H1 (cell line): ENCODE measurements around the gene TMEM255B. TPM values are rescaled to one million over a fixed set of nuclear protein-coding genes. Genes with fewer than 3 reads are reported as not detected.
A peak's percentile ranks its signal among the peaks of the same experiment; 100 is the strongest.

Source experiments
- CTCF ChIA-PET: fragments of 300-600 bp; sonication (Branson Sonifier 250); formaldehyde crosslinking; loops from one replicate; lab custom pipeline; 2021; ENCODE audit not compliant: partially characterized antibody; lab: Charles Lee
- POLR2A ChIA-PET: fragments of 300-600 bp; sonication (Branson Sonifier 250); formaldehyde crosslinking; loops from one replicate; lab custom pipeline; 2021; ENCODE audit warnings: inconsistent platforms; ENCODE audit not compliant: partially characterized antibody; lab: Charles Lee
- DNase-seq, 2 experiments: peaks; one replicate each; pipeline versions ENCODE4 v3.0.0 to v3.0.0-alpha.2; 2010 to 2022; ENCODE audit warnings: low spot score in 2 of 2, low read depth in 1 of 2, mixed read lengths in 1 of 2
- FAIRE-seq: peaks from 2 replicates; lab custom pipeline; 2011; peaks lifted over from hg19 to GRCh38; lab: Jason Lieb, UNC
- H2AFZ ChIP-seq: 2 replicates; pipeline ENCODE4 v1.8.1; 2012; ENCODE audit warnings: low read length, inconsistent platforms
- H2AK5ac ChIP-seq: 2 replicates; pipeline ENCODE4 v1.6.1; 2013; ENCODE audit warnings: low read depth, low read length
- H2BK120ac ChIP-seq: replicated peaks from 2 replicates; pipeline ENCODE3; 2013; ENCODE audit warnings: low read depth, low read length, inconsistent platforms
- H2BK12ac ChIP-seq: 2 replicates; pipeline ENCODE4 v1.6.1; 2013; ENCODE audit warnings: low read depth, low read length
- H2BK15ac ChIP-seq: 2 replicates; pipeline ENCODE4 v1.6.1; 2013; ENCODE audit warnings: low read length
- H2BK20ac ChIP-seq: 2 replicates; pipeline ENCODE4 v1.6.1; 2013; ENCODE audit warnings: low read length
- H2BK5ac ChIP-seq: 2 replicates; pipeline ENCODE4 v1.6.1; 2013; ENCODE audit warnings: low read depth, low read length
- H3K14ac ChIP-seq: 2 replicates; pipeline ENCODE4 v1.6.1; 2013; ENCODE audit warnings: inconsistent platforms; ENCODE audit not compliant: insufficient read length
- H3K18ac ChIP-seq: 2 replicates; pipeline ENCODE4 v1.6.1; 2013; ENCODE audit warnings: low read length; ENCODE audit errors: extremely low read depth
- H3K23ac ChIP-seq: 2 replicates; pipeline ENCODE4 v1.6.1; 2013; ENCODE audit warnings: inconsistent platforms; ENCODE audit not compliant: insufficient read length
- H3K23me2 ChIP-seq: 2 replicates; pipeline ENCODE4 v1.6.1; 2013; ENCODE audit warnings: low read depth, low read length
- H3K27ac ChIP-seq: 2 replicates; pipeline ENCODE4 v1.6.1; 2011; ENCODE audit warnings: low read depth, low read length, inconsistent platforms
- H3K27me3 ChIP-seq, 4 experiments: replicated peaks in 1 of 4; 1 replicate in 1 of 4; 2 replicates in 3 of 4; pipeline versions ENCODE4 v1.6.1 to v1.8.1; 2011 to 2013; ENCODE audit warnings: low read length in 3 of 4, mild to moderate bottlenecking in 3 of 4, inconsistent platforms in 2 of 4, mixed read lengths in 2 of 4, moderate library complexity in 1 of 4; ENCODE audit not compliant: control insufficient read depth in 3 of 4, insufficient read depth in 3 of 4; ENCODE audit errors: extremely low read depth in 1 of 4
- H3K36me3 ChIP-seq, 4 experiments: 2 replicates each; pipeline versions ENCODE4 v1.6.1 to v1.8.1; 2011 to 2013; ENCODE audit warnings: mild to moderate bottlenecking in 4 of 4, low read length in 3 of 4, moderate library complexity in 2 of 4, control low read depth in 1 of 4, inconsistent platforms in 1 of 4; ENCODE audit not compliant: insufficient read depth in 4 of 4, control insufficient read depth in 2 of 4
- H3K4ac ChIP-seq: replicated peaks from 2 replicates; pipeline ENCODE3; 2013; ENCODE audit warnings: low read length, low read depth, mixed read lengths, inconsistent platforms; ENCODE audit not compliant: insufficient read length
- H3K4me1 ChIP-seq, 4 experiments: replicated peaks in 1 of 4; 1 replicate in 1 of 4; 2 replicates in 3 of 4; pipeline versions ENCODE4 v1.6.1 to v1.8.1; 2011 to 2013; ENCODE audit warnings: low read length in 3 of 4, inconsistent platforms in 2 of 4, mixed read lengths in 1 of 4; ENCODE audit not compliant: insufficient read depth in 4 of 4, control insufficient read depth in 3 of 4
- H3K4me2 ChIP-seq, 2 experiments: 2 replicates each; pipeline versions ENCODE4 v1.6.1 to v1.8.1; 2011 to 2013; ENCODE audit warnings: low read depth in 2 of 2, low read length in 2 of 2, control low read depth in 1 of 2, inconsistent platforms in 1 of 2, mild to moderate bottlenecking in 1 of 2; ENCODE audit not compliant: insufficient read depth in 1 of 2
- H3K4me3 ChIP-seq, 4 experiments: fragments of 200-600, 300-600 bp in 1 of 4; sonication (generic), shearing (Covaris generic), sonication (Bioruptor Twin) in 1 of 4; 2 replicates each; pipeline versions ENCODE4 v1.5.1 to v1.8.1; 2011 to 2016; ENCODE audit warnings: low read length in 4 of 4, low read depth in 3 of 4, control low read depth in 2 of 4, inconsistent platforms in 2 of 4, mild to moderate bottlenecking in 2 of 4, mixed read lengths in 1 of 4, moderate library complexity in 1 of 4; ENCODE audit not compliant: insufficient read depth in 2 of 4; ENCODE audit errors: extremely low read depth in 1 of 4
- H3K56ac ChIP-seq: replicated peaks from 2 replicates; pipeline ENCODE3; 2013; ENCODE audit warnings: low read depth, mild to moderate bottlenecking, mixed read lengths, low read length, inconsistent platforms; ENCODE audit not compliant: insufficient read length
- H3K79me1 ChIP-seq: 2 replicates; pipeline ENCODE4 v1.6.1; 2013; ENCODE audit warnings: low read depth, low read length, control low read depth
- H3K79me2 ChIP-seq, 2 experiments: 2 replicates each; pipeline versions ENCODE4 v1.6.1 to v1.8.1; 2012 to 2013; ENCODE audit warnings: low read length in 2 of 2, mild to moderate bottlenecking in 2 of 2, inconsistent platforms in 1 of 2; ENCODE audit not compliant: insufficient read depth in 2 of 2, control insufficient read depth in 1 of 2
- H3K9ac ChIP-seq, 4 experiments: replicated peaks in 1 of 4; 1 replicate in 1 of 4; 2 replicates in 3 of 4; pipeline versions ENCODE4 v1.6.1 to v1.8.1; 2011 to 2013; ENCODE audit warnings: low read depth in 3 of 4, low read length in 3 of 4, control low read depth in 2 of 4, mild to moderate bottlenecking in 2 of 4, moderate library complexity in 2 of 4, inconsistent platforms in 1 of 4; ENCODE audit errors: extremely low read depth in 1 of 4
- H3K9me3 ChIP-seq, 2 experiments: 2 replicates each; pipeline versions ENCODE4 v1.6.1 to v1.8.1; 2012 to 2013; ENCODE audit warnings: mild to moderate bottlenecking in 2 of 2, moderate library complexity in 2 of 2, control low read depth in 1 of 2, inconsistent platforms in 1 of 2, low read depth in 1 of 2, low read length in 1 of 2, mixed read lengths in 1 of 2; ENCODE audit not compliant: insufficient read depth in 2 of 2
- H4K20me1 ChIP-seq, 2 experiments: replicated peaks in 1 of 2; 2 replicates each; pipeline versions ENCODE3 to v1.8.1; 2011 to 2013; ENCODE audit warnings: inconsistent platforms in 2 of 2, low read length in 2 of 2, mild to moderate bottlenecking in 1 of 2; ENCODE audit not compliant: insufficient read depth in 2 of 2, control insufficient read depth in 1 of 2
- H4K5ac ChIP-seq: 2 replicates; pipeline ENCODE4 v1.6.1; 2013; ENCODE audit warnings: low read length, low read depth, mixed read lengths, inconsistent platforms; ENCODE audit not compliant: insufficient read length
- H4K8ac ChIP-seq: 2 replicates; pipeline ENCODE4 v1.8.0; 2013; ENCODE audit warnings: mild to moderate bottlenecking, moderate library complexity, low read length, inconsistent platforms; ENCODE audit not compliant: insufficient read depth; ENCODE audit errors: extremely low read depth
- H4K91ac ChIP-seq: replicated peaks from 2 replicates; pipeline ENCODE3; 2013; ENCODE audit warnings: low read length, mixed read lengths, inconsistent platforms; ENCODE audit not compliant: insufficient read length
- CBX5 ChIP-seq: fragments of 300-800, 300-1000 bp; sonication (generic); IDR thresholded peaks from 2 replicates; pipeline ENCODE4 v1.7.1; 2016; ENCODE audit warnings: antibody characterized with exemption, low read length, low read depth
- CEBPB ChIP-seq: IDR thresholded peaks from 2 replicates; pipeline ENCODE4 v1.6.1; 2012; ENCODE audit warnings: low read depth, low read length
- CHD2 ChIP-seq: IDR thresholded peaks from 2 replicates; pipeline ENCODE4 v1.6.1; 2012; ENCODE audit warnings: low read length, improper control_type of control experiment
- EZH2 ChIP-seq: fragments of 200-600 bp; sonication (generic); IDR thresholded peaks from 2 replicates; pipeline ENCODE4 v1.7.1; 2012; ENCODE audit warnings: low read depth, mild to moderate bottlenecking, moderate library complexity, low read length, inconsistent platforms; ENCODE audit not compliant: severe bottlenecking
- PHF8 ChIP-seq: fragments of 200-600 bp; sonication (generic); conservative IDR thresholded peaks from 2 replicates; pipeline ENCODE4 v1.7.1; 2012; ENCODE audit warnings: low read depth, mild to moderate bottlenecking, inconsistent platforms, low read length, moderate library complexity
- RFX5 ChIP-seq: IDR thresholded peaks from 2 replicates; pipeline ENCODE4 v1.6.1; 2011; ENCODE audit warnings: low read depth, low read length, improper control_type of control experiment, borderline replicate concordance
- SAP30 ChIP-seq: fragments of 300-600 bp; sonication (generic); IDR thresholded peaks from 2 replicates; pipeline ENCODE4 v1.7.1; 2012; ENCODE audit warnings: low read length, moderate library complexity, mild to moderate bottlenecking, inconsistent platforms; ENCODE audit not compliant: insufficient read depth, insufficient replicate concordance
- TEAD4 ChIP-seq: IDR thresholded peaks from 2 replicates; pipeline ENCODE4 v1.6.1; 2012; ENCODE audit warnings: low read depth, low read length, inconsistent platforms, mixed read lengths
- WGBS, 2 experiments: shearing (Covaris generic) in 1 of 2; methylation state at CpG; one replicate each; pipeline versions ENCODE4 v1.1.6 to v1.1.7; 2013 to 2015; ENCODE audit warnings: low lambda C conversion rate in 2 of 2, mixed read lengths in 2 of 2, inconsistent platforms in 1 of 2, low coverage in 1 of 2, missing lambda C conversion rate in 1 of 2; ENCODE audit not compliant: insufficient replicate concordance in 2 of 2, insufficient coverage in 1 of 2, insufficient read length in 1 of 2; ENCODE audit errors: extremely low coverage in 1 of 2, missing lambda C conversion rate in 1 of 2; 5-methylcytosine and 5-hydroxymethylcytosine counted together
- polyA plus RNA-seq, 7 experiments: library from polyadenylated mRNA; depleted of rRNA in 3 of 7; stranded (reverse) in 5 of 7; unstranded in 2 of 7; fragments of >200 nt in 5 of 7; fragments of 200-250 nt in 2 of 7; gene quantifications; 1 replicate in 5 of 7; 2 replicates in 1 of 7; 4 replicates in 1 of 7; pipeline versions ENCODE4 v1.2.1 to v1.2.3, GENCODE V29; 2011 to 2013; ENCODE audit warnings: missing spikeins in 2 of 7, mixed read lengths in 2 of 7
- total RNA-seq: library from RNA; stranded (reverse); fragmentation: NEBNext Ultra II Directional; extraction: Animal tissue kit (Norgen Biotek cat#: 25700); gene quantifications from 2 replicates; pipeline ENCODE4 v1.2.1, GENCODE V29; 2021
- TF ChIP-seq, protein P1 (sequence below): IDR thresholded peaks from 2 replicates; pipeline ENCODE4 v1.6.1; 2011; ENCODE audit warnings: low read length, improper control_type of control experiment

Gene TMEM255B
- total and polyA plus RNA-seq, 2 of the 8 experiments (the other 6 are each of a cell fraction or from before 2014, with no cell fraction given): 3.4 to 4.4 TPM

DNA sequence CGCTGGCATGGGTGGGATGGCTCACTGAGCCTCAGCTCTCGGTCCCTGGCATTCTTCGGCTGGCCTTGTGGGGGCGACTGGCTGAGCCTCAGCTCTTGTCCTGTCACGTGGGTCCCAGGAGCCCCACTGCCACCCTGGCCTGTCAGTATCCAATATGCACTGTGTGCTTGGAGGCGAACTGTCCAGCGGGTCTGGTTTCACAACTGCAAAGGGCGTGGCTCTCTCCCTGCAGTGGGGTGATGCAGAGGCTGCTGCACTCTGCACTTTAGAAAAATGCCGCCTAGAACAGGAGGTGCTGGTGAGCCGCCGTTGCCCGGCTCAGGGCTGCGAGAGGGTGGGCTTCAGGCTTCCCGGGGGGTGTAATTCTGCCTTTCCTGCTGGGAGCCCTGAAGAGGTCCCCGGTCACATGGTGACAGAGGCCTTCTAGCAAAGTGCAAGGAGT is 17.0 kb upstream of the TMEM255B start:
- no peak overlapping the region for H3K14ac ChIP-seq
- no peak overlapping the region for H2BK120ac ChIP-seq
- no peak overlapping the region for H2BK20ac ChIP-seq
- H2AK5ac ChIP-seq: no peak overlapping the region
- DNase-seq: no peak
- no peak overlapping the region for H4K8ac ChIP-seq
- POLR2A ChIA-PET: interaction anchor here (1.4 kb wide), 1 partner anchor 18 kb away, joined by 3 read pairs; no protein-coding TSS in a partner anchor
- no peak overlapping the region for H3K27ac ChIP-seq
- H3K79me1 ChIP-seq: no peaks in the 10 kb centered on the region
- no peaks in the 10 kb centered on the region for H3K79me2 ChIP-seq
- WGBS, 2 experiments: 62% methylated on average over 13 of the region's 15 CpGs; no CpG with 5 or more reads in 1 of the 2 experiments
- H3K56ac ChIP-seq: no peak overlapping the region
- no peak overlapping the region for H3K9ac ChIP-seq
- H4K20me1 ChIP-seq: no peaks in the 10 kb centered on the region
- FAIRE-seq: peak; percentile 36
- H3K36me3 ChIP-seq: no peaks in the 10 kb centered on the region
- H3K18ac ChIP-seq: no peak overlapping the region
- 0 out of 2 replicates have a peak, but pooled peaks cover 2% of the 10 kb centered on the region for H3K23me2 ChIP-seq
- H3K4ac ChIP-seq: no peak overlapping the region
- H2BK12ac ChIP-seq: no peak overlapping the region
- no peak overlapping the region for H2BK5ac ChIP-seq
- CTCF ChIA-PET: interaction anchor here (0.7 to 3.9 kb wide), 19 partner anchors 10 to 253 kb away, joined by 3 to 32 read pairs (median 5); no protein-coding TSS in a partner anchor
- no peak overlapping the region for H3K4me2 ChIP-seq
- H2AFZ ChIP-seq: no peak overlapping the region
- H2BK15ac ChIP-seq: no peak overlapping the region
- no peak overlapping the region for H3K23ac ChIP-seq
- H3K4me3 ChIP-seq: no peak overlapping the region
- no peak overlapping the region for H4K5ac ChIP-seq
- peaks cover 0 to 8% (median 3%) of the 10 kb centered on the region in 4 experiments; a peak in 3 of 7 replicates for H3K4me1 ChIP-seq
- H3K27me3 ChIP-seq: no peaks in the 10 kb centered on the region
- no peak overlapping the region for H4K91ac ChIP-seq
- no peaks in the 10 kb centered on the region for H3K9me3 ChIP-seq
- TF ChIP-seq CBX5 (no peak), SAP30 (no peak), CHD2 (no peak), CEBPB (no peak), PHF8 (no peak), TEAD4 (peak; percentile 54; the same call in 1 of the 2 replicates), EZH2 (no peak), RFX5 (no peak)
- TF ChIP-seq, protein P1, sequence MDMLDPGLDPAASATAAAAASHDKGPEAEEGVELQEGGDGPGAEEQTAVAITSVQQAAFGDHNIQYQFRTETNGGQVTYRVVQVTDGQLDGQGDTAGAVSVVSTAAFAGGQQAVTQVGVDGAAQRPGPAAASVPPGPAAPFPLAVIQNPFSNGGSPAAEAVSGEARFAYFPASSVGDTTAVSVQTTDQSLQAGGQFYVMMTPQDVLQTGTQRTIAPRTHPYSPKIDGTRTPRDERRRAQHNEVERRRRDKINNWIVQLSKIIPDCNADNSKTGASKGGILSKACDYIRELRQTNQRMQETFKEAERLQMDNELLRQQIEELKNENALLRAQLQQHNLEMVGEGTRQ: peak; percentile 82
